GM12872 (cell line): ENCODE results near the gene RGS3.

Experiments
- TF ChIP-seq, protein P1 (sequence below): IDR thresholded peaks from 3 replicates; pipeline ENCODE4 v1.5.1; 2011; ENCODE audit warnings: low read depth, mild to moderate bottlenecking, low read length, moderate library complexity; ENCODE audit not compliant: insufficient read depth

Gene RGS3

DNA sequence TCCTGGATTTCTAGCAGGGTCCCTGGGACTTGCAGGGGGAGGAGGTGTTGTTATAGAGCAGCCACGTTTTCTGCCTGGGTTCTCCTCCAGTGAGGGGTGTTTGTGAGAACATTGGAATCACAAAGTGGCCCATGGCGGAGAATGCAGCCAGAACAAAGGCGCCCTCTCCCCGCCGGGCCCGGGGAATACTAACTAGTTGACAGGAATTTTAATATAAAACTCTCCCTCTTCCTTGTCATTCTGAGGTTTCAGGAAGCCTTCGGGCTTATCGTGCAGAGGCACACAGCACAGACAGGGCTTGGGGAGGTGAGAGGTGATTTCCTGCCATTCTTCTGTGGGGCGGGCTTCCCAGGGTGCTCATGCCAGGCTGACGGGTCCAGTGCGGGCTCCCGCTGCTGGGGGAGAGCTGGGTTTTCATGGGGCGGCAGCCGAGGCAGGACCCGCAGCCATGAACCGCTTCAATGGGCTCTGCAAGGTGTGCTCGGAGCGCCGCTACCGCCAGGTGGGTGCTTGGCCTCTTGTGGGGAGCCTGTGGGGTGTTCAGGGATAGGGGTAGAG is 37.7 kb downstream of the RGS3 start:
- TF ChIP-seq, protein P1, sequence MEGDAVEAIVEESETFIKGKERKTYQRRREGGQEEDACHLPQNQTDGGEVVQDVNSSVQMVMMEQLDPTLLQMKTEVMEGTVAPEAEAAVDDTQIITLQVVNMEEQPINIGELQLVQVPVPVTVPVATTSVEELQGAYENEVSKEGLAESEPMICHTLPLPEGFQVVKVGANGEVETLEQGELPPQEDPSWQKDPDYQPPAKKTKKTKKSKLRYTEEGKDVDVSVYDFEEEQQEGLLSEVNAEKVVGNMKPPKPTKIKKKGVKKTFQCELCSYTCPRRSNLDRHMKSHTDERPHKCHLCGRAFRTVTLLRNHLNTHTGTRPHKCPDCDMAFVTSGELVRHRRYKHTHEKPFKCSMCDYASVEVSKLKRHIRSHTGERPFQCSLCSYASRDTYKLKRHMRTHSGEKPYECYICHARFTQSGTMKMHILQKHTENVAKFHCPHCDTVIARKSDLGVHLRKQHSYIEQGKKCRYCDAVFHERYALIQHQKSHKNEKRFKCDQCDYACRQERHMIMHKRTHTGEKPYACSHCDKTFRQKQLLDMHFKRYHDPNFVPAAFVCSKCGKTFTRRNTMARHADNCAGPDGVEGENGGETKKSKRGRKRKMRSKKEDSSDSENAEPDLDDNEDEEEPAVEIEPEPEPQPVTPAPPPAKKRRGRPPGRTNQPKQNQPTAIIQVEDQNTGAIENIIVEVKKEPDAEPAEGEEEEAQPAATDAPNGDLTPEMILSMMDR = no peak

DNA sequence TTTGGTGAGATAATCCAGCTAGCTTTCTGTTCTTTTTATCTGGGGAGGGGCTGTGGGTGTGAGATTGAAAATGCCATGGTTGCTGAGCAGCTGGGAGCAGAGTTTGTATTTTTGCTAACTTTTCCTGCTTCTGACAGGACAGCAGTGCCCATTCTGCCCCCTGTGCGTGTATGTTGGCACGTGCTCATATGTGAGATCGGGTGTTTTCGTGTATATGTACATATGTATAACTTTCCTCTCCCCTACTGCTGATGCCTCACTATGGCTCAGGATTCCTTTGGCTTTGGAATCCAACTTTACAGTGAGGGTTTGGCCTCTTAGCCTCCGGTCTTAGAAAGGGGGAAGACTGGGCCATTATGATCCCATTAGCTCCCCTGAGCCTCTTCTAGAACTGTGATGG is 38.3 kb downstream of the RGS3 start:
- TF ChIP-seq, protein P1 = no peak

DNA sequence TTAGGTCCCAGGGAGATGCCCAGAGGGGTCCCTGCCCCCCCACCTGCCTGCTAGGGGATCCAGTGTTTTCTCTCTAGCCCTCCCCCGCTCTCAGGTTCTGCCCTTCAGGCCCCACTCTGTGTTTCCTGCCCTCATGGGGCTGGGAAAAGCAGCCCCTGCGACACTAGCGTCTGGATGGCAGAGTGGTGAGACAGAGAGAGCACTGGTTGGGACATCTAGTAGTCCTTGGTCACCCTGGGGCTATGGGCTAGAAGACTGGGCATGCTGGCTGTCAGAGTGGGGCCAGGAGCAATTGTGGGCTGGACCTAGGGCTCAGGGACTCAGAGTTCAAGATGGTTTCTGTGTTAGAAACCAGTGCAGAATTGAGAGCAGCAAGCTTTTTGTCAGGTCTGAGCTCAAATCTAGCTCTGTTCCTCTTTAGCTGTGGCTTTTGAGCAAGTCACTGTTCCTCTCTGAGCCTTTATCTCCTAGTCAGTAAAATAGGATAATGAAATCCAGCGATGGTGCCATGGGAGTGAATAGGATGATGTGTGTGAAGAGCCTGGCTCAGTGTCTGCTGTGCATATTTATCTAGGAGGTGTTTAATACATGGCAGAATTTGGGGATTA is 39.0 kb downstream of the RGS3 start:
- TF ChIP-seq, protein P1 = no peak

DNA sequence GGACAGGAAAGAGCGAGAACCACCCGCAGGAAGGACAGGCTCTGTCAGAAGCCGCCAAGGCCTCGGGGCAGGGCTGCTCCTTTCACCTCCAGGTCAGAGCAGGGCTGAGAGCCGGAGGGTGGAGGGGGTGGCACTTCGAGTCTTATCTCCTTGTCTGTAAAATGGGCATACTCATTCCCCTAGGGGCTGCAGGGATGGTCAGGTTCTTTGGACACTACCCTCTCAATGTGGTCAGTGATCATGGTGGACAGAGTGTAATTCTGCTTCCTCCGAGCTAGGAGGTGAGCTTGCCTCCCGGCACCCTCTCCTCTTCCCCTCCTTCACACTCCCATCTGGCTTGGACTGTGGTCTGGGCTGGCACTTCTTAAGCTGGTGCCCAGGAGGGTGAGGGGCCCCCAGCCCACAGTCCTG is 39.6 kb downstream of the RGS3 start:
- TF ChIP-seq, protein P1 = no peak

DNA sequence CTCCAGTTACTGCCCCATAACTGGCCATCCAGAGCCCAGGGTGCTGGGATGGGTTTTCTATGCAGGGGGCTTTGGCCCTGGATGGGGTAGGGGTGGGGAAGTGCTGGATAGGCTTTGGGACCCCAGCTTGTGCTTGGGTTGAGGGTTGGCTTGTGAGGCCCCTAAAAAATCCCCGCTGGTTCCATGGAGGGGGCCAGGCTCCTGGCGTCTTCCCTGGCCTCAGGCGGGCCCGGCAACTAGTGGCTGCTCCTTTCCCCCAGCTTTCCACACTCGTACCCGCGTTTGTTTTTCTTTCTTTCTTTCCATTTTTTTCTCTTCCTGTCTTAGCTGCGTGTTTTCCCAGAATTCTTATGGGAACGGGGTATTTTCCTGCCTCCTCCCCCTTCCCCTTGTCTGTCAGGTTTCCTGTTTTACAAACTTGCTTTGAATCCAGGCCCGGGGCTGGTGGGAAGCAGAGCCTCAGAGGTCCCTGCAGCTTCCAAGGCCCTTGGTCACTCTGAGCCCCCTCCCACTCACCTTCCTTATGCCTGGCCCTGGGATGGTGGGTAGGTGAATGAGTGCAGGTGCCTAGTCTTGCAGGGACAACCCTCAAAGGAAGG is 40.2 kb downstream of the RGS3 start:
- TF ChIP-seq, protein P1 = no peak

DNA sequence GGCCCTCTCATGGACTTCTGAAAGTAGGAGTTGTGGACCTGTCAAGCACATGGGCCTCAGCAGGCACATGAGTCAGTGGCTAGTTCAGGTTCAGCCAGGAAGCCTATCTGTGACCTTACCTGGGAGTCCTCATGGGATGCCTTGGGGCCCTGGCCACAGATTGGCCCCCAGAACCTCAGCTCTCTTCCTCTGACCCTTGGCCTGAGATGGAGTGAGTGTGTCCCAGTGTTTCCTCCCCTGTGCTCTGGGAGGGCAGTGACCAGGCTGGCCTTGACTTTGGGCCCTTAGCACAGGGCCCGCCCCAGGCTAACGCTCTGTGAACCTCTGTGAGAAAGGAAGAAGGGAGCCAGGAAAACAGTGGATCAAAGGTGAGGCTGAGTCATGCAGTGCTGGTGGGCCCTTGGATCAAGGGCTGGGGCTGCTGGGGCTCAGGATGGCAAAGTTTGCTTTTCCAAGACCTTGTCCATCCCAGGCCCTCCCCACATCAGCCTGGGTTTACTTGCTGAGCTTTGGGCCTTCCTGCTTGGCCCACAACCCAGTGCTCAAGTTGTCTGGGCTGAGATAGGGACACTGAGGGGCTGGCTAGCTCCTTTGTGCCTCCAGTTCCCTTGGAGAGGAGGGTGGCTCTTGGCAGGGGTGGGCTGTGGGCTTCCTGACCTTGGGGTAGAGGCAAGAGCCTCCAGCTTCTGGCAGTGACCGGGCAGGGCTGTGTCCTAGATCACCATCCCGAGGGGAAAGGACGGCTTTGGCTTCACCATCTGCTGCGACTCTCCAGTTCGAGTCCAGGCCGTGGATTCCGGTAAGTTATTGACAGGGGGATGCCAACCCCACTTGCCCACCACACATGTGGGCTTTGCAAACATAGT is 41.4 kb downstream of the RGS3 start:
- TF ChIP-seq, protein P1 = no peak

DNA sequence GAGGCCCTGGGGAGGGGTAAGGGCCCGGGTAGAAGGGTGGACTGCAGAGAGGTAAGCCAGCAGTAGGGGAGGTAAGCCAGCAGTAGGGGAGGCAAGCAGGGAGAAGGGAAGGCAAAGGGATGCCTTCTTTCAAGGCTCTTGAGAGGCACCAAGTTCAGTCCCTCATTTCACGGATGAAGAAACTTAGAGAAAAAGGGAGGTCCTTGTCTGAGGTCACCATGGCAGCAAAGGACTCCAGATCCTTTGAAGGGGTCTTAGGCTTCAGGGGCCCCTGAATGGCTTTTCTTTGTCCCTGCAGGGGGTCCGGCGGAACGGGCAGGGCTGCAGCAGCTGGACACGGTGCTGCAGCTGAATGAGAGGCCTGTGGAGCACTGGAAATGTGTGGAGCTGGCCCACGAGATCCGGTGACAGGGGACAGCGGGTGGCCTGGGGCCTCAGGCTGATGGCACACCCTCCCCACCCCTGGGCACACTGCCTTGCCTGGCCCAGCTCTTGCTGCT is 42.6 kb downstream of the RGS3 start:
- TF ChIP-seq, protein P1 = no peak
